ENCODE measurements around the gene AK8.

The AK8 gene

DNA sequence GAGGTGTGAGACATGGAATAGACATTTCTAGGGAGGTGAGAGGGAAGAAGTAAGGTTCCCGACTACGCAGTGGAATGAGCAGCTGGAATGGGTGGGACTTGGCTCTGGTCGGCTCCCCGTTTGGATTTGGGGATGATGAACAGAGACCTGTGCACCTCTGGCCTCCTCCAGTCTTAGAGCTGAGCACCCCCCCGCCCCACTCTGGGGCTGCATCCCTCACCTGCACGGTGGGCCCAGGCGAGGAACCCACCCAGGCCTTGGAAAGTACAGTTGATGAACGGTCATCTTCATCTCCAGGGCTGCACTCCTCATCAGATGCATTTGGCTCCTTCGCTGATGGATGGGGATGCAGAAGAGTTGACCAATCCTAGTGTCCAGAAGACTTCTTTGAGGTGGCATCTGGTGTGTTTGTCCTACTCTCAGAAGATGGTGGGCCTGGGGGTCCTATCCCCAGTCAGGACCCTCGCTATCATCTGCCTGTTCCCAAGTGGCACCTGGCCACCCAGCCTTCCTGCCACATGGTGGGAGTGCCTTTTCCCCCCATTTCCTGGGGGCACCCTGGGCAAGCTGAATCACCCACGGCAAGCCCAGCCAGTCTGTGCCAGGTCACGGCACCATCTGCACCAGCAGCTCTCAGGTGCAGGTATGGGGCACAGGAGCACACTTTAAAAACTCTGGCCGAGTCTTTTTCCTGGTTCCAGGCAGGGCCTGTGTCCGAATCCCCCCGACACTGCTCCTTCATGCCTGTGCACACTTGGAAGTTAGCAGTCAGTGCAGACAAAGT is 137.4 kb downstream of the AK8 start:
- no peak for TF ChIP-seq CTCF (IDR thresholded peaks at IDR 0.05; ENCODE audit: insufficient read depth, missing control alignments)
- DNase-seq (ENCODE audit: insufficient read length, low spot score) = no peak
- no peak for FAIRE-seq

DNA sequence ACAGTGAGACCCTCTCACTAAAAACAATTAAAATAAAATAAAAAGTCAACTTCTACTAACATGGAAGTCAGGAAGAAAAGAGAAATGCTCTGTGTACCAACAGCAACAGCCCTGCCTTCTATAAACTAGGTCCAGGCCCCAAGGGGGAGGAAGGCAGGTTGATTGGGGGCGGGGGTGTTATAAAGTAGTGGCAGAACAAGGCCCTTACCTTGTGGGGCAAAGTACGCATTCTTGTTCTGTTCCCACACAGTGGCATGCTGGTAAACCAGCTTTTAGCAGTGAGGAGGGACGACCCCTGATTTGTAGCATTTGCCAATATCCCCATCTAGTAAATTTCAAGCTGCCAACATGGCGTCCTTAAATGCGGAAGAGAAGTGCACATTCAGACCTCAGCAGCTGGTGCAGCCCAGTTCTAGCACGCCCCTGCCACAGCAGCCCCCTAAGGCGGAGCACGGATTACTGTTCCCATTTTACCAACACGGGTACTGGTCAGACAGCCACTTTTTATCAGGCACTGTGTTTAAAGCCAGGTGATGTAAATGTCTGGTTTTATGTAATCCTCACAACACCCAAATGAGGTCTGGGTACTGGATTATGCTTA is 138.3 kb downstream of the AK8 start:
- DNase-seq (ENCODE audit: insufficient read length, low spot score) = no peak
- FAIRE-seq = no peak
- TF ChIP-seq CTCF (IDR thresholded peaks at IDR 0.05; ENCODE audit: insufficient read depth, missing control alignments) = no peak

GRCh38 chr9:132733260-132733815 is 144.7 kb downstream of the AK8 start:
- no peak for FAIRE-seq
- no peak for TF ChIP-seq CTCF (IDR thresholded peaks at IDR 0.05; ENCODE audit: insufficient read depth, missing control alignments)
- DNase-seq (ENCODE audit: insufficient read length, low spot score) = no peak

DNA sequence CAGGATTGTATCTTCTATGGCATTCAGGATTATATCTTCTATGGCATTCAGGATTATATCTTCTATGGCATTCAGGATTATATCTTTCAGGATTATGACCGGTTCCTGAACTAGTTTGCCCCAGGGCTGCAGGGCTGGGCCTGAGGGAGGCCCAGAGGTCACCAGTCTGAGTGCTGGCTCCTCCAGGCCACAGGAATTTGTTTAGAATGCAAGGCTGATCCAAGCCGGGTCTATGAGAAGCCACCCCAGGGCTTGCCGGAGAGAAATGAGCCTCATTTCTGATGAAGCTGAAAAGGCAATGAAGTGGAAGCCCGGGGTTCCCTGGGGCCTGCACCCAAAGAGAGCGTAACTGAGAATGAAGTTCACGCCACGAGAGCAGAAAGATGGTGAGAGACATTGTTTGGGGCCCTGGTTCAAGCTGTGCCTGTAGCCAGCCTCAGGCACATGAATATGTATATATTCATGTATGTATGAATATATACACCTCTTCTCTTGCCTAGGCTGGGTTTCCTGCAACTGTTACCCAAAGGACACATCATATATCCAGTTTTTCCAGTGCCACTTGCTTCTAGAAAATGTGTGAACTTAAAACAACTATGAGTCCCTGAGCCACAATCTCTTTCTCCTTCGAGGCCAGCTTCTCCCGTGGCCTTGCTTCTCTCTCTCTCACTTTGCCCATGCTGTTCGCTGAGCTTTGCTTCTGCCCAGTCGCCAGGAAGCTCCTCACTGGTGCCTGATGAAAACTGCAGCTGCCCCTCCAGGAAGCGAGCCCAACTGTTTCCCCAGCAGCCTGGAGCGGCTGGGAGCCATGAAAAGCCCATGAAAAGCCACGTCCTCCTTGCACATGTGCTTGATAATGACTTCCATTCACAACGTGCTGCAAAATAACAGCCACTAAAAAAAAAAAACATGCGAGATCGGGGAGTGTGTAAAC is 145.5 kb downstream of the AK8 start:
- FAIRE-seq = no peak
- TF ChIP-seq CTCF (IDR thresholded peaks at IDR 0.05; ENCODE audit: insufficient read depth, missing control alignments) = no peak
- DNase-seq (ENCODE audit: insufficient read length, low spot score) = no peak

DNA sequence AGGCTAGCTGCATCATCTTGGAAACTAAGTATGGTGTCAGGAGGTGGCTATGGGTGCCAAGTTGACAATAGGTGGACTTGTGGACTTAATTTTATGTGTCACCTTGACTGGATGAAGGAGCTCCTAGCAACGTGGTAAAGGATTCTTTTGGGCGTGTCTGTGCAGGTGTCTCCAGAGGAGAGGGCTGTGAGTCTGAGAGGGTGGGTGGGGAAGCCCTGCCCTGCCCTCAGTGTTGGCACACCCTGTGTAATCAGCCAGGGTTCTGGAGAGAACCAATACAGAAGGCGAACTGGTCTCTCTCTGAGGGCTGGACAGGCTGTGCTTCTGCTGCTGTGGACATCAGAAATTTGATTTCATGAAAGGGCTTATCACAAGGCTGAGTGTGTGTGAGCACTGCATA is 146.9 kb downstream of the AK8 start:
- no peak for FAIRE-seq
- no peak for TF ChIP-seq CTCF (IDR thresholded peaks at IDR 0.05; ENCODE audit: insufficient read depth, missing control alignments)
- DNase-seq (ENCODE audit: insufficient read length, low spot score) = no peak

- TF ChIP-seq CTCF (IDR thresholded peaks at IDR 0.05; ENCODE audit: insufficient read depth, missing control alignments) = no peak
- DNase-seq (ENCODE audit: insufficient read length, low spot score) = no peak
- FAIRE-seq = no peak
These were observed 147.7 kb downstream of the AK8 start for GRCh38 chr9:132730054-132731033.

Measured in D721Med (cell line).